MM.1S (cell line): ENCODE measurements around the gene ZDHHC7.

ENCODE experiments used
- CTCF ChIP-seq: fragments of 300-600 bp; sonication (generic); IDR thresholded peaks from 2 replicates; pipeline ENCODE4 v1.5.1; 2016; ENCODE audit warnings: antibody characterized with exemption, low read length, mixed read lengths
- EZH2 ChIP-seq: fragments of 300-600 bp; sonication (generic); optimal IDR thresholded peaks from 2 replicates; pipeline ENCODE3; 2017; ENCODE audit warnings: low read depth, mild to moderate bottlenecking, antibody characterized with exemption, low read length, mixed read lengths

GRCh38 chr16:85042167-85042526 is 30.8 kb upstream of the ZDHHC7 start:
- no peak for TF ChIP-seq CTCF
- TF ChIP-seq EZH2: no peak
